OCI-LY7 (cell line): ENCODE results near the gene C3orf52.

Experiments used
- CTCF ChIP-seq: fragments of 200-600 bp; sonication (generic); conservative IDR thresholded peaks from 2 replicates; pipeline ENCODE4 v1.5.1; 2014; ENCODE audit warnings: mild to moderate bottlenecking, antibody characterized with exemption, low read length, moderate library complexity, mixed read lengths
- EZH2phosphoT487 ChIP-seq: fragments of 200-600 bp; sonication (generic); IDR thresholded peaks from 2 replicates; pipeline ENCODE4 v1.6.1; 2018; ENCODE audit warnings: low read depth, borderline replicate concordance, mild to moderate bottlenecking, mixed run types, antibody characterized with exemption, low read length, moderate library complexity, mixed read lengths

GRCh38 chr3:112092496-112093179, 6.4 kb downstream of the C3orf52 start:
- no peak for TF ChIP-seq CTCF
- no peak for TF ChIP-seq EZH2phosphoT487
